Skin of body (tissue), 2 donors: ENCODE data around the gene ADRA2B. TPM values are rescaled to one million over a fixed set of nuclear protein-coding genes. Genes with fewer than 3 reads are reported as not detected.
"Not testable (repeated sequence)": the region's sequence is repeated elsewhere in the genome, so short reads cannot be mapped to it uniquely, and the experiment has no call there.

Source experiments
- DNase-seq: peaks from one replicate; lab custom pipeline; 2025; lab: John Stamatoyannopoulos, UW
- total RNA-seq: library from RNA; depleted of rRNA; stranded (reverse); fragments of >200 nt; gene quantifications from one replicate; pipeline ENCODE4 v1.2.3, GENCODE V29; 2014

ADRA2B gene
- total RNA-seq, 1 donor from 2014 or later: 2.0 TPM

GRCh38 chr2:96090196-96090926 is 26.0 kb downstream of the ADRA2B start:
- no peak for DNase-seq

- no peak for DNase-seq
Measured at GRCh38 chr2:96089356-96090195, 26.8 kb downstream of the ADRA2B start.

- no peak for DNase-seq
Measured at GRCh38 chr2:96088340-96089335, 27.7 kb downstream of the ADRA2B start.

- DNase-seq: no peak
Measured at GRCh38 chr2:96087130-96087529, 29.2 kb downstream of the ADRA2B start.

GRCh38 chr2:96085541-96086355 is 30.6 kb downstream of the ADRA2B start:
- no peak for DNase-seq

- not testable (repeated sequence) for DNase-seq
Measured at GRCh38 chr2:96084858-96085518, 31.4 kb downstream of the ADRA2B start.

GRCh38 chr2:96083989-96084857 is 32.1 kb downstream of the ADRA2B start:
- DNase-seq: no peak

GRCh38 chr2:96083064-96083939 is 33.1 kb downstream of the ADRA2B start:
- DNase-seq: no peak

- no peak for DNase-seq
Measured at GRCh38 chr2:96082211-96083063, 33.9 kb downstream of the ADRA2B start.

- no peak for DNase-seq
Measured at GRCh38 chr2:96081042-96081441, 35.3 kb downstream of the ADRA2B start.

- no peak for DNase-seq
Measured at GRCh38 chr2:96075199-96075771, 41.1 kb downstream of the ADRA2B start.

GRCh38 chr2:96074156-96074555 is 42.2 kb downstream of the ADRA2B start:
- DNase-seq: no peak

GRCh38 chr2:96073170-96073775 is 43.1 kb downstream of the ADRA2B start:
- no peak for DNase-seq

- DNase-seq: no peak
Measured at GRCh38 chr2:96072746-96073145, 43.6 kb downstream of the ADRA2B start.

GRCh38 chr2:96071977-96072491 is 44.3 kb downstream of the ADRA2B start:
- not testable (repeated sequence) for DNase-seq
